Kidney (tissue), 14 donors: ENCODE data around the gene NBPF4. TPM values are rescaled to one million over a fixed set of nuclear protein-coding genes. Genes with fewer than 3 reads are reported as not detected.
A peak's percentile ranks its signal among the peaks of the same experiment; 100 is the strongest.
"Not testable (repeated sequence)": the region's sequence is repeated elsewhere in the genome, so short reads cannot be mapped to it uniquely, and the experiment has no call there.

ENCODE experiments used
- DNase-seq, 5 donors: peaks; one replicate each; pipeline ENCODE4 v3.0.0-alpha.2; 2013 to 2020
- FAIRE-seq: peaks from 2 replicates; lab custom pipeline; 2012; peaks lifted over from hg19 to GRCh38; lab: Jason Lieb, UNC
- H3K27ac ChIP-seq, 2 donors: one replicate each; pipeline ENCODE4 v1.7.0; 2013; ENCODE audit warnings: low read depth in 2 of 2, low read length in 2 of 2, inconsistent platforms in 1 of 2
- H3K27me3 ChIP-seq: one replicate; pipeline ENCODE4 v1.7.1; 2013; ENCODE audit warnings: low read length, inconsistent platforms; ENCODE audit not compliant: control insufficient read depth, insufficient read depth
- H3K36me3 ChIP-seq, 3 donors: one replicate each; pipeline versions ENCODE4 v1.7.0 to v1.7.1; 2013; ENCODE audit warnings: low read length in 3 of 3, control low read depth in 1 of 3, inconsistent platforms in 1 of 3; ENCODE audit not compliant: insufficient read depth in 3 of 3, control insufficient read depth in 2 of 3
- H3K4me1 ChIP-seq, 3 donors: one replicate each; pipeline versions ENCODE4 v1.7.0 to v1.7.1; 2013; ENCODE audit warnings: low read length in 3 of 3, inconsistent platforms in 1 of 3, low read depth in 1 of 3; ENCODE audit not compliant: control insufficient read depth in 2 of 3, insufficient read depth in 2 of 3
- H3K4me3 ChIP-seq, 3 donors: one replicate each; pipeline versions ENCODE4 v1.7.0 to v1.8.1; 2013; ENCODE audit warnings: low read length in 3 of 3, control low read depth in 1 of 3, inconsistent platforms in 1 of 3
- H3K9ac ChIP-seq, 3 donors: one replicate each; pipeline versions ENCODE4 v1.7.0 to v1.7.1; 2013; ENCODE audit warnings: low read length in 3 of 3, control low read depth in 1 of 3, inconsistent platforms in 1 of 3
- H3K9me3 ChIP-seq, 3 donors: one replicate each; pipeline versions ENCODE4 v1.7.0 to v1.7.1; 2013; ENCODE audit warnings: low read length in 3 of 3, control low read depth in 1 of 3, inconsistent platforms in 1 of 3; ENCODE audit not compliant: control insufficient read depth in 2 of 3, insufficient read depth in 1 of 3
- CTCF ChIP-seq: IDR thresholded peaks from 3 replicates; pipeline ENCODE4 v1.5.1; 2012; ENCODE audit warnings: mild to moderate bottlenecking, moderate library complexity, borderline replicate concordance; ENCODE audit not compliant: insufficient read depth; ENCODE audit errors: extremely low read depth
- intact Hi-C: fragments of 100-400 bp; cut with DNase I; formaldehyde crosslinking; loops from one replicate; pipeline ENCODE4 v1.11.1; 2022
- polyA plus RNA-seq: library from polyadenylated mRNA; stranded (reverse); fragments of 350-450 nt; fragmentation: Illumina TruSeq; extraction: RNeasy Lipid Tissue Mini Kit (QIAGEN cat#74804); gene quantifications from one replicate; pipeline ENCODE4 v1.2.3, GENCODE V29; 2014; ENCODE audit warnings: low read depth, low replicate concordance; ENCODE audit not compliant: insufficient read depth
- total RNA-seq: library from RNA; stranded (reverse); fragmentation: NEBNext Ultra II Directional; extraction: Animal tissue kit (Norgen Biotek cat#: 25700); gene quantifications from one replicate; pipeline ENCODE4 v1.2.1, GENCODE V29; 2021
- donor health status: control.
- donor health status: control.
- donor health status: control.
- donor health status: control.
- donor health status: control.
- donor health status: DM: yes; HTN: yes; CAD: no.
- donor health status: Normal renal cell carcinoma (clear cell type).

Gene NBPF4
- total and polyA plus RNA-seq, 2 donors from 2014 or later = not detected

DNA sequence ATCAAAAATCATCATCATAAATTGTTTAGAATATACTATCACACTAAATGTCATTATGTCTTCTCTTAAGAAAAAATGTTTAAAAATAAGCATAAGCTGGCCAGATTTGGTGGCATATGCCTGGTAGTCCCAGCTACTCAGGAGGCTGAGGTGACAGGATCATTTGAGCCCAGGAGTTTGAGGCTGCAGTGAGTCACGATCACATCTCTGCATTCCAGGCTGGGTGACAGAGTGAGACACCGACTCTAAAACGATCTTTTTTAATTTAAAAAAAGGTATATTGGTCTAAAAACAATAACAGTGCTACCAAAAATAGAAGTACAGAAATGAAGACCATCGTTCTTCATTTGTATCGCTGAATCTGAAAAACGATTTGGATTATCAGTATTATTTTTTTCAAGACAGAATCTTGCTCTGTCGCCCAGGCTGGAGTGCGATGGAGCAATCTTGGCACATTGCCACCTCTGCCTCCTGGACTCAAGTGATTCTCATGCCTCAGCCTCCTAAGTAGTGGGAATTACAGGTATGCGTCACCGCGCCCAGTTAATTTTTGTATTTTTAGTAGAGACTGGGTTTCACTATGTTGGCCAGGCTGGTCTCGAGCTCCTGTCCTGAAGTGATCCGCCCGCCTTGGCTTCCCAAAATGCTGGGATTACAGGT, 26.2 kb downstream of the NBPF4 start:
- H3K36me3 ChIP-seq, H3K27me3 ChIP-seq, H3K4me1 ChIP-seq, H3K9ac ChIP-seq, H3K4me3 ChIP-seq, intact Hi-C loops, DNase-seq, FAIRE-seq, H3K9me3 ChIP-seq, H3K27ac ChIP-seq: not testable (repeated sequence)

- H3K36me3 ChIP-seq, H3K9ac ChIP-seq, FAIRE-seq, H3K27me3 ChIP-seq, intact Hi-C loops, DNase-seq, H3K27ac ChIP-seq, H3K4me1 ChIP-seq, H3K9me3 ChIP-seq, H3K4me3 ChIP-seq: not testable (repeated sequence)
These were observed 26.9 kb downstream of the NBPF4 start for GRCh38 chr1:108217007-108217406.

DNA sequence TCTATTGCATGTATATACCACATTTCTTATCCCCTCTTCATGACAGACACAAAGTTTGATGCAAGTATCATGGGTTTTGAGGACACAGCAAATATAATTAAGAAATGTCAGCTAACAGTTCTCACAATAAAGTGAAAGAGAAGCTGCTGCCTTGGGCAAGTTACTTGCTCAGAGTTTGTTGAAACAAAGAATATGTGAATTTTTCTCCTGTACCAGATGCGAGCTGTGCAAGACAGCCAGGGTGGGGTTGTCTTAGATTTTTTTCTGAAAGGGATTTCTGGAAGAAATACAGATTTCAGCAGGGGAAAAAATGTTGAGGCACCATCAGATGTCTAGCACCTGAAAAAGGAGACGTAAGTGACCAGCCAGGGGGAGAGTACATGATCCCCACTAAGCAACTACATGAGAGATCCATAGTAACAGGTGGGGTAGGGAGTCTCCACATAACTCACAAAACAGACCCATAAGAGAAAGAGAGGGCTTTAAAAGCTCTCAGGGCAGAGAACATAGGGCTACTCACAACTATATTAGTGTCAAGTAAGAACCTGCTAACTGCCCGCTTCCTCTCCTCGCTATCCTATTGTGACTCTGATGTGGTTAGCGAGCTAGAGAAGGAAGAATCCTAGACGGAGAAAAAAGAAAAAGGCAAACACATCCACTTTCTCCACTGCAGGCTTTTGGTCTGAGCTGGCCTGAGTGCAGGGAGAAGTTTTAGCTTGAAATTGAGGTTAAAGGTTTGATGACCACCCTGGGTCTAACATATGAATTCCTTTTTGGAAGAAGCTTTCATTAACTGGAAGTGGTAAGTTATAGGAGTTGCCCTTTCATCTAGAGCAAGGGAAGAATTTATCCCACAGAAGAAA, 27.6 kb downstream of the NBPF4 start:
- DNase-seq, H3K27ac ChIP-seq, H3K36me3 ChIP-seq, FAIRE-seq, H3K9ac ChIP-seq, H3K27me3 ChIP-seq, H3K4me3 ChIP-seq, H3K4me1 ChIP-seq, intact Hi-C loops, H3K9me3 ChIP-seq: not testable (repeated sequence)

DNA sequence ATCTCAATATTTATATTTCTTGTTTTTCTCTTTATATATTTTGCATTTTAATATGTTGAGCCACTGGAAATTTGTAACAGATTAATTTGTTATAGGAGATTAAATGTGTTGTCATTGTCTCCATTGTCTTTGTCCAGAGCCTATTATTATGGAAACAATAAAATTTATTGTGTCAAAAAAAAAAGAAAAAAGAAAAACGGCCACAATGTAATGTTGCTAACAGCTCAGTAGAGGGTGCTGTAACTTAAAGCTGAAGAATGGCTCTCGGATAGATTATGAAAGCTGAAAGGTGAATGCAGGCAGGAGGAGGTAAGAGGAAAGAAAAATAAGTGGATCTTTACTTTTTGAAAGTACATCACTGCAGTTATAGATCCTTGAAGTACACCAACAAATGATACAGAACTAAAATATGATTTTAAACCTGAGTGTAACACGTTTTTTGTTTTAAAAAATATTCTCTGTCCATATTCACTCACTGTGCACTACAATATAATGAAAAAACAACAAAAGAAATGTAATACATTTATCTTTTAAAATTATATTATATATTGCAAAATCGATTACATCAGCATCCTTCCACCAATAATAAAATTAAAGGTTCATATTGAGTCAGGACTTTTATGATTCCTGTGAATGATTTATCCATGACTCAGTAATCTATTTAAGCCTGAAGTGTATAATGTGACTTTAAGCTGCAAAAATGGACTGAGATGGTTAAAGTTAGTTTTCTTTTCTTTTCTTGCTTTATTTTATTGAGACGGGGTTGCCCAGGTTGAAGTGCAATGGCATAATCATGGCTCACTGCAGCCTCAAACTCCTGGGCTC, 29.0 kb downstream of the NBPF4 start:
- TF ChIP-seq CTCF = peak; percentile 50
- peak; percentile 95 for FAIRE-seq
- H3K9me3 ChIP-seq, H3K27ac ChIP-seq, H3K4me1 ChIP-seq, H3K27me3 ChIP-seq, intact Hi-C loops, H3K36me3 ChIP-seq, DNase-seq, H3K4me3 ChIP-seq, H3K9ac ChIP-seq: not testable (repeated sequence)
